ENCODE measurements around the gene GJA3. TPM values are rescaled to one million over a fixed set of nuclear protein-coding genes. Genes with fewer than 3 reads are reported as not detected.

The GJA3 gene
- total and polyA plus RNA-seq, 4 donors, result 0.02 to 0.31 (median 0.03) TPM; not detected in 1

- H3K27me3 ChIP-seq (ENCODE audit: control insufficient read depth in 3 of 3, insufficient read depth in 3 of 3, low read length in 2 of 3), result peaks cover 0 to 68% (median 63%) of the 10 kb centered on the region in 3 donors
- TF ChIP-seq CTCF (IDR thresholded peaks at IDR 0.05; ENCODE audit: control extremely low read depth, extremely low read depth), result no peak
- WGBS, 2 donors, result 0 to 1% methylated on average over 9 to 39 of the region's 39 CpGs
- H3K9ac ChIP-seq (ENCODE audit: insufficient read depth in 1 of 2, low read length in 2 of 2), result no peak within 1 kb of the TSS
- DNase-seq (no peak), ATAC-seq (ENCODE audit: insufficient read depth, low FRiP score) (peak; percentile 61)
- H3K27ac ChIP-seq (ENCODE audit: low read depth in 1 of 2, low read length in 1 of 2), result no peak within 1 kb of the TSS
- peak within 1 kb of the TSS; percentile 24 for H3K4me3 ChIP-seq
- H3K36me3 ChIP-seq (ENCODE audit: control insufficient read depth in 4 of 4, insufficient read depth in 4 of 4, low read length in 4 of 4), result no peaks in the 10 kb centered on the region
- no peaks in the 10 kb centered on the region for H3K9me3 ChIP-seq (ENCODE audit: control insufficient read depth in 4 of 4, insufficient read depth in 3 of 4, low read length in 3 of 4)
- H3K4me1 ChIP-seq (ENCODE audit: control insufficient read depth in 5 of 5, insufficient read depth in 5 of 5, low read length in 5 of 5), result peaks cover 0 to 16% (median 12%) of the 10 kb centered on the region in 5 donors
These were observed 31.9 kb upstream of the GJA3 start, which contains the start of gene GJB2 for GRCh38 chr13:20192836-20193161. GJB2 (minus strand) TSS chr13:20192938; CDS start chr13:20189581, 3,357 bp downstream.

GRCh38 chr13:20192158-20192835 is 31.4 kb upstream of the GJA3 start:
- Histone ChIP-seq H3K27ac (ENCODE audit: low read depth in 1 of 2, low read length in 1 of 2) (no peak overlapping the region), H3K9ac (ENCODE audit: insufficient read depth in 1 of 2, low read length in 2 of 2) (no peak overlapping the region), H3K36me3 (ENCODE audit: control insufficient read depth in 4 of 4, insufficient read depth in 4 of 4, low read length in 4 of 4) (no peaks in the 10 kb centered on the region), H3K4me3 (peak overlapping the region; percentile 24), H3K9me3 (ENCODE audit: control insufficient read depth in 4 of 4, insufficient read depth in 3 of 4, low read length in 3 of 4) (no peaks in the 10 kb centered on the region), H3K27me3 (ENCODE audit: control insufficient read depth in 3 of 3, insufficient read depth in 3 of 3, low read length in 2 of 3) (peaks cover 0 to 65% (median 64%) of the 10 kb centered on the region in 3 donors), H3K4me1 (ENCODE audit: control insufficient read depth in 5 of 5, insufficient read depth in 5 of 5, low read length in 5 of 5) (peaks cover 0 to 16% (median 12%) of the 10 kb centered on the region in 5 donors)
- ATAC-seq (ENCODE audit: insufficient read depth, low FRiP score) (peak; percentile 47), DNase-seq (no peak)
- WGBS, 2 donors, result 1% methylated on average over 59 to 73 of the region's 73 CpGs
- no peak for TF ChIP-seq CTCF (IDR thresholded peaks at IDR 0.05; ENCODE audit: control extremely low read depth, extremely low read depth)

GRCh38 chr13:20191311-20192157 is 30.7 kb upstream of the GJA3 start:
- Histone ChIP-seq H3K9me3 (ENCODE audit: control insufficient read depth in 4 of 4, insufficient read depth in 3 of 4, low read length in 3 of 4) (no peaks in the 10 kb centered on the region), H3K36me3 (ENCODE audit: control insufficient read depth in 4 of 4, insufficient read depth in 4 of 4, low read length in 4 of 4) (no peaks in the 10 kb centered on the region), H3K9ac (ENCODE audit: insufficient read depth in 1 of 2, low read length in 2 of 2) (no peak overlapping the region), H3K4me1 (ENCODE audit: control insufficient read depth in 5 of 5, insufficient read depth in 5 of 5, low read length in 5 of 5) (peaks cover 0 to 16% (median 12%) of the 10 kb centered on the region in 5 donors), H3K4me3 (no peak overlapping the region), H3K27ac (ENCODE audit: low read depth in 1 of 2, low read length in 1 of 2) (no peak overlapping the region), H3K27me3 (ENCODE audit: control insufficient read depth in 3 of 3, insufficient read depth in 3 of 3, low read length in 2 of 3) (peaks cover 0 to 59% (median 58%) of the 10 kb centered on the region in 3 donors)
- 27 to 36% methylated on average over 24 of the region's 24 CpGs for WGBS, 2 donors
- ATAC-seq (ENCODE audit: insufficient read depth, low FRiP score), result peak; percentile 11
- no peak for DNase-seq
- TF ChIP-seq CTCF (IDR thresholded peaks at IDR 0.05; ENCODE audit: control extremely low read depth, extremely low read depth), result no peak
